ENCODE measurements around the gene DCAF12L1.

DCAF12L1 gene

DNA sequence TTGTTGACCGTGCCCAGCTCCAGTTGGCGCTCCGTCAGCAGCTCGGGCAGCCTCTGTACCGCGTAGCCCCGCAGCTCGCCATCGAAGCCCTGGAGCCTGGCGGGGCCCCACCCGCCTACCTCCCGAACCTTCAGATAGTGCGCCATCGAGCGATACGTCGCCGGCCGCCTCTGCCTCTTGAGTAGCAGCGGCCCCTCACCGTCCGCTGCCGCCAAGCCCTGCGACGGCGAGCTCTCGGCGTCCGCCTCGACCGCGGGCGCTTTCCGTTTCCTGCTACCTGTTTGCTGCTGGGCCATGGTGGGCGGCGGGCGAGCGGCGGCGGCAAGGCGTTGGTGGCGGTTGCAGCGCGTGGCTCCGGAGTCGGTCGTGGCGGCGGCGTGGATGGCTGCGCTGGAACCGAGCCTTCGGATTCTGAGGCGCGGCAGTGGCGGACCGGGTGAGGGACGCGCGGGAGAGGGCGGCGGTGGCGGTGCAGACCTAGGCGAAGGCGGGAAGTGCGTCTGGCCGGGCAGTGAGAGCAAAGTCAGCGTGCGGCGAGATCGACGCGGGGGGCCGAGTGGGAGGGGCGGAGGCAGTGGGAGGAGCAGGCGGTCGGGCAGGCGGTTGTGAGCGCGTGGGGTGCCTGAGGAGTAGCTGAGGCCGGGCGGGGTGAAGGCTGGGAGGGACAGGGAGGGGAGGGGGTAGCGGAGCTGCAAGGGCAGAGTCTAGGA, at the start of gene DCAF12L1:
DCAF12L1 (minus strand) TSS at position 502 of the 710 bp plus-strand sequence; CDS start at position 296, 206 bp downstream.
- H3K9me3 ChIP-seq: peaks cover 27% of the 10 kb centered on the region
- peaks cover 42% of the 10 kb centered on the region for H3K27me3 ChIP-seq
- no peaks in the 10 kb centered on the region for H3K36me3 ChIP-seq
- TF ChIP-seq Cebpa-rat (IDR thresholded peaks at IDR 0.05): no peak
- H3K4me2 ChIP-seq: no peak within 1 kb of the TSS
- no peak within 1 kb of the TSS for H3K4me3 ChIP-seq
- no peaks in the 10 kb centered on the region for H3K4me1 ChIP-seq
- no peak within 1 kb of the TSS for H3K27ac ChIP-seq
- no peak within 1 kb of the TSS for H3K9ac ChIP-seq
- H4K20me1 ChIP-seq: no peaks in the 10 kb centered on the region

DNA sequence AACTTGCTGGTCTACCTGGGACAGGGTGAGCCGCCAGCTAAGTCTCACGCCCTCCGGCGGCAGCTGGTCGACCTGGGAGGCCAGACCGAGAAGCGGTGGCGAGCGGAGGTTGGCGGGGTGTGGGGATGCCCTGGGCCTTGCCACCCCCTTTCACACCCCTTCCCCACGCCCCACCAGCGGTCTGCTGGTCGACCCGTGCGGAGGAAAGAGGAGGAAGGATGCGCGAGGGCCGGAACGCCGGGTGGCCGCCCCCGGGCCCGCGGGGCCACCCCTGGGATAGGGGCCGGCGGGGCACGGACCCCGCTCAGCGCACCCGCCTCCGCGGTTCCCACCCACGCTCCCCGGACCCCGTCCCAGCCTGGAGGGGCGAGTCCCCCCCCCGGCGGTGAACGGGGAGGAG, 28.3 kb upstream of the DCAF12L1 start:
- Histone ChIP-seq H3K4me1 (no peaks in the 10 kb centered on the region), H3K4me2 (no peak overlapping the region), H3K36me3 (no peaks in the 10 kb centered on the region), H3K4me3 (no peak overlapping the region), H3K9me3 (no peaks in the 10 kb centered on the region), H3K27me3 (peaks cover 27% of the 10 kb centered on the region), H3K9ac (no peak overlapping the region), H4K20me1 (no peaks in the 10 kb centered on the region), H3K27ac (no peak overlapping the region)
- no peak for TF ChIP-seq Cebpa-rat (IDR thresholded peaks at IDR 0.05)

DNA sequence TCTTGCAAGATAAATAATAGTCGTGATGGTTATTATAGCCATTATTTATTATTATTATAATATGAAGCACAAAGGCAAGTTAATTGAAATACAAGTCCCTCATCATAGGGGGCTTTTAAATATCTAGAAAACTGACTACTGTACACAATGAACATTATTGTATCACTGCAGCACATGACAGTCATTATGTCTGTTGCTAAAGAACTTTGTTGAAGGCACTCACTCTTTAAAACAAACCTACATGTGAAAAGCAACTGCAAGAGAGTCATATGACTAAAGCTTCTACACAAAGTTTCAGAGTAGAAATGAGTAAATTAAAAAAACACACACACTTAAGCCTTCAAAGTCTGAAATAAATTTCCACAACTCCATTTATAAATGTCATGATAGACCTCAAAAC, 23.3 kb upstream of the DCAF12L1 start:
- peaks cover 18% of the 10 kb centered on the region for H3K27me3 ChIP-seq
- no peak overlapping the region for H3K4me3 ChIP-seq
- TF ChIP-seq Cebpa-rat (IDR thresholded peaks at IDR 0.05): no peak

DNA sequence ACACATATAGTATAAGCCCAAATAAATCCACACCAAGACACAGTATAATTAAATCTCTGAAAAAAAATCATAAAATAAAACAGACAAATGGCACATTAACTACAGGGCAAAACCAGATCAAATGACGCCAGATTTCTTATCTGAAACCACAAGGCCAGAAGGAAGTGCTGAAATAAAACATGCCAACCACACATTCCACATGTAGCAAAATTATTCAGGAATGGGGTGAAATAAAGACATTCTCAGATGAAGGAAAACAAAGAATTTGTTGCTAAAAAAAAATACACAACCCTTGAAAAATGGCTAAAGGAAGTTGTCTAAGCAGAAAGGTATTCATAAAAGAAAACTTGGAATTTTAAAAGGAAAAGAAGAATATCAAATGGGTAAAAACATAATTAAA, 4.5 kb upstream of the DCAF12L1 start:
- peaks cover 79% of the 10 kb centered on the region for H3K27me3 ChIP-seq

More for the DNA sequence above, 23.3 kb upstream of the DCAF12L1 start:
- Histone ChIP-seq H3K27ac (no peak overlapping the region), H3K4me1 (no peaks in the 10 kb centered on the region), H4K20me1 (no peaks in the 10 kb centered on the region), H3K36me3 (no peaks in the 10 kb centered on the region), H3K9me3 (no peaks in the 10 kb centered on the region), H3K4me2 (no peak overlapping the region), H3K9ac (no peak overlapping the region)

DNA sequence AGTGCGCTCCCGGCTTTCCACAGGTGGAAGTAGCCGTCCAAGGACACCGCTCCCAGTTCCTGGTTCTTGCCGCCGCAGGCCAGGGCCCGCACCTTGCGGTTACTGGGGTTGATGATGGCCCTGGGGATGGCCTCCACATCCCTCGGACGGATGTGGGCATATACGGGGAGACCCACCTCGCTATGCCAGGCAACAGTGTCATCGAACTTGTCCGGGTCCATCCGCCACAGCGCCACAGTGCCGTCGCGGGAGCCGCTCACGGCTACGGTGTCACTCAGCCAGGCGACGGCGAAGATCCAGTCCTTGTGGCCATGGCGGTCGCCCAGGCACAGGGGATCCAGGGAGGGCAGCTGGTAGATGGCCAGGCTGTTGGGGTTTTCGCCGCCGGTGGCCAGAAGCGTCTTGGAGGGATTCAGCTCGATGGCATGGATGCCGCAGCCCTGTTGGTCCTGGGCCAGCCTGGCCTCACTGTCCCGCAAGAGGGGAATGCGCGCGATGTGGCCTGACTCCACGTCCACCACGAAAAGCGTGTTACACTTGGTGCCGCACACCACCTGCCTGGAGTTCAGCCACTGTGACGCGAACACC, 795 bp downstream of the DCAF12L1 start:
- Histone ChIP-seq H3K4me3 (no peak overlapping the region), H3K9me3 (peaks cover 27% of the 10 kb centered on the region), H3K9ac (no peak overlapping the region), H3K4me1 (no peaks in the 10 kb centered on the region), H3K27ac (no peak overlapping the region), H3K36me3 (no peaks in the 10 kb centered on the region), H4K20me1 (no peaks in the 10 kb centered on the region), H3K4me2 (no peak overlapping the region), H3K27me3 (peaks cover 42% of the 10 kb centered on the region)
- TF ChIP-seq Cebpa-rat (IDR thresholded peaks at IDR 0.05): no peak

More for the DNA sequence above, 4.5 kb upstream of the DCAF12L1 start:
- Histone ChIP-seq H3K9ac (no peak overlapping the region), H3K36me3 (no peaks in the 10 kb centered on the region), H3K4me2 (no peak overlapping the region), H3K27ac (no peak overlapping the region), H3K9me3 (peaks cover 15% of the 10 kb centered on the region), H4K20me1 (no peaks in the 10 kb centered on the region), H3K4me3 (no peak overlapping the region), H3K4me1 (no peaks in the 10 kb centered on the region)
- TF ChIP-seq Cebpa-rat (IDR thresholded peaks at IDR 0.05): no peak

DNA sequence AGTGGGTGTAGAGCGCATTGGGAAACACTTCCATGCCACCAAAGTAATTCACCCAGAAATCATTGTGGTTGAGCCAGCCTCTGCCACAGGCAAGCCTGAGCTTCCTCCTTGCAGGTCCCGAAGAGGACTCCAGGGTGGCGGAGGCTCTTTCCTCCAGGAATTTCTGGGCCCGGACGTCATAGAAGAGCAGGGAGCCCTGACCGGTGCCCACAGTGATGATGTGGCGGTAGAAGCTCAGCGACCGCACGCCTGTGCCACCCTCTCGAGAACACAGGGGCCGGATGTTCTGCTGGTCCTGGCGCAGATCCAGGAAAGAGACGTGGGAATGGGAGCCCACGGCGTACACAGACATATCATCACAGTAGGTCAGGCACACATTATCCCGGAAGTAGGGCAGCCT, 1.3 kb downstream of the DCAF12L1 start:
- Histone ChIP-seq H3K4me1 (no peaks in the 10 kb centered on the region), H3K4me2 (no peak overlapping the region), H3K9me3 (peaks cover 27% of the 10 kb centered on the region), H3K9ac (no peak overlapping the region), H3K4me3 (no peak overlapping the region), H3K36me3 (no peaks in the 10 kb centered on the region), H4K20me1 (no peaks in the 10 kb centered on the region), H3K27ac (no peak overlapping the region), H3K27me3 (peaks cover 41% of the 10 kb centered on the region)
- no peak for TF ChIP-seq Cebpa-rat (IDR thresholded peaks at IDR 0.05)

DNA sequence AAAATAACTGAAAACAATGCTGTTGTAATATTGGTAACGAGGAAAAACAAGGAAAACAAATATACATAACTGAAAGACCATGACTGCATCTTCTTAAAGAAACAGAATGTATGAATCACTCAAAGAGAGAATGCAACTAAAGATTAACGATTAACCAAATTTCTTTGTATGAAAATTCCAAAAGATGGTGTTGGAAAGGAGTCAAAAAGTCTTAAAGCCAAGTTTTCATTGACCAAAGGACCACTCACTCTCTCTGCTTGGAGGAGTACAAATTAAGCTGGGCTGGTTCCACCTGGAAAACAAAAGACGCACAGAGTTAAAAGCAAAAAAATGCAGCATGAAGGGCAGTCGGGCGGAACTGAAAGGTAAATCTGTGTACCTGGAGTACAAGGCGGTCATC, 1.8 kb downstream of the DCAF12L1 start:
- no peak overlapping the region for H3K4me3 ChIP-seq
- peaks cover 27% of the 10 kb centered on the region for H3K9me3 ChIP-seq
- no peak overlapping the region for H3K27ac ChIP-seq
- TF ChIP-seq Cebpa-rat (IDR thresholded peaks at IDR 0.05): no peak
- peaks cover 39% of the 10 kb centered on the region for H3K27me3 ChIP-seq
- no peaks in the 10 kb centered on the region for H3K36me3 ChIP-seq
- no peaks in the 10 kb centered on the region for H4K20me1 ChIP-seq
- no peaks in the 10 kb centered on the region for H3K4me1 ChIP-seq
- no peak overlapping the region for H3K4me2 ChIP-seq
- H3K9ac ChIP-seq: no peak overlapping the region

DNA sequence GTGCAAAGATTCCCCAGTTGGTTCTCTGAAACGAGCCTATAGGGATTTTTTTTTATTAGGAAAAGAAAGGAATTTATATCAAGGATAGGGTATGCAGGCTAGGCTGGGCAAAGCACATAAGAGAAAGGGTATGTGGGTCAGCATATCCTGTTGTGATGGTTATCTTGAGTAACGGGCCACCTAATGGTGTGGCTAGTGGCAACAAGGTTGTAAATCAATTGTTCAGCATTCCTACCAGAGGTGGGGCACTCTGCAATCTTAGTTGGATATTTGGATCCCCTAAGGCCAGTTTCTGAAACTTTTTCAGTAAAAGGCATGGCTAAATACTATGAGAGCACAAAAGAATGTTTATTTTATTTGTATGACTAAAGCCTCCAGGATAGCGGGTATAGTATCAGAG, 42.7 kb downstream of the DCAF12L1 start:
- no peak overlapping the region for H3K4me3 ChIP-seq
- no peaks in the 10 kb centered on the region for H3K4me1 ChIP-seq
- no peak overlapping the region for H3K9ac ChIP-seq
- H3K4me2 ChIP-seq: no peak overlapping the region
- no peak for TF ChIP-seq Cebpa-rat (IDR thresholded peaks at IDR 0.05)
- no peaks in the 10 kb centered on the region; the same call in 1 of the 2 replicates for H3K9me3 ChIP-seq
- peaks cover 68% of the 10 kb centered on the region for H3K27me3 ChIP-seq
- H3K36me3 ChIP-seq: no peaks in the 10 kb centered on the region
- H4K20me1 ChIP-seq: no peaks in the 10 kb centered on the region
- no peak overlapping the region for H3K27ac ChIP-seq
